ENCODE data around the gene CHERP. TPM values are rescaled to one million over a fixed set of nuclear protein-coding genes. Genes with fewer than 3 reads are reported as not detected.

The CHERP gene
- total and polyA plus RNA-seq, 2 of the 8 experiments (the other 6 are each of a cell fraction or from before 2014, with no cell fraction given) = 13.9 to 73.7 TPM

DNA sequence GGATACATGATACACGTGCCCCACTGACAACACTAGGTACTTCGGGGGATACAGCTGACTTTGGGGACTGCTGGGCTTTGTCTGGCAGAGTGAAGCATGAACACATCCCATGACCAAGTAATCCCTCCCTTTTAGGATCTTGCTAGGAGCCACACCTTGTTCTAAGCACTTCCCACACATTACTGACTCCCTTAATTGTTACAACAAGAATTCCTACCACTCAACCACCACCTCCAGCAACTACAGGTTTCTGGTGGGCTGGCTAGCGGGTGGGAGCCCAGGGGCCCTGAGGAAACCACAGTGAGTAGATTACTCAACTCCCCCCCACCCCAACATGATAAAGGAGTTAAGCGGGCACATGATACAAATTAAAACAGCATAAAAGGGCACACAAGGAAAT lies 37.1 kb upstream of the CHERP start:
- no peak overlapping the region for H3K4ac ChIP-seq (replicated peaks; ENCODE audit: insufficient read length, low read depth, low read length)
- peaks cover 22 to 32% of the 10 kb centered on the region in 2 experiments for H4K20me1 ChIP-seq (replicated peaks in 1 of 2; ENCODE audit: control insufficient read depth in 1 of 2, insufficient read depth in 2 of 2, low read length in 2 of 2)
- no peak overlapping the region for H3K9ac ChIP-seq (replicated peaks in 1 of 4; ENCODE audit: extremely low read depth in 1 of 4, low read depth in 3 of 4, low read length in 3 of 4)
- no peak overlapping the region for H3K4me2 ChIP-seq (ENCODE audit: insufficient read depth in 1 of 2, low read depth in 2 of 2, low read length in 2 of 2)
- H4K5ac ChIP-seq (ENCODE audit: insufficient read length, low read depth, low read length) = no peak overlapping the region
- WGBS, 2 experiments (ENCODE audit: extremely low coverage in 1 of 2, insufficient coverage in 1 of 2, insufficient read length in 1 of 2, insufficient replicate concordance in 2 of 2, low coverage in 1 of 2, low lambda C conversion rate in 2 of 2, missing lambda C conversion rate in 1 of 2) = 95% methylated on average over 4 of the region's 4 CpGs; no CpG with 5 or more reads in 1 of the 2 experiments
- peaks cover 0 to 9% (median 2%) of the 10 kb centered on the region in 4 experiments; a peak in 5 of 7 replicates for H3K4me1 ChIP-seq (replicated peaks in 1 of 4; ENCODE audit: control insufficient read depth in 3 of 4, insufficient read depth in 4 of 4, low read length in 3 of 4)
- no peak overlapping the region for H3K18ac ChIP-seq (ENCODE audit: extremely low read depth, low read length)
- no peak overlapping the region for H3K14ac ChIP-seq (ENCODE audit: insufficient read length)
- no peak overlapping the region for H2BK12ac ChIP-seq (ENCODE audit: low read depth, low read length)
- H2BK5ac ChIP-seq (ENCODE audit: low read depth, low read length) = no peak overlapping the region
- peaks cover 30% of the 10 kb centered on the region for H3K79me1 ChIP-seq (ENCODE audit: low read depth, low read length)
- H4K8ac ChIP-seq (ENCODE audit: extremely low read depth, insufficient read depth, low read length) = no peak overlapping the region
- POLR2A ChIA-PET (ENCODE audit: partially characterized antibody) = interaction anchor here (0.9 to 1.4 kb wide), 3 partner anchors 11 to 48 kb away, joined by 3 to 4 read pairs (median 3); no protein-coding TSS in a partner anchor
- H3K4me3 ChIP-seq (ENCODE audit: extremely low read depth in 1 of 4, insufficient read depth in 2 of 4, low read depth in 3 of 4, low read length in 4 of 4) = no peak overlapping the region
- no peak overlapping the region for H2BK20ac ChIP-seq (ENCODE audit: low read length)
- no peaks in the 10 kb centered on the region for H3K23me2 ChIP-seq (ENCODE audit: low read depth, low read length)
- DNase-seq (ENCODE audit: low read depth in 1 of 2, low spot score in 2 of 2) (no peak), FAIRE-seq (no peak)
- no peak overlapping the region for H2BK120ac ChIP-seq (replicated peaks; ENCODE audit: low read depth, low read length)
- H3K23ac ChIP-seq (ENCODE audit: insufficient read length) = no peak overlapping the region
- H3K36me3 ChIP-seq (ENCODE audit: control insufficient read depth in 2 of 4, insufficient read depth in 4 of 4, low read length in 3 of 4) = peaks cover 0 to 18% (median 7%) of the 10 kb centered on the region in 4 experiments; a peak in 6 of 8 replicates
- H4K91ac ChIP-seq (replicated peaks; ENCODE audit: insufficient read length, low read length) = no peak overlapping the region
- H3K27me3 ChIP-seq (replicated peaks in 1 of 4; ENCODE audit: control insufficient read depth in 3 of 4, extremely low read depth in 1 of 4, insufficient read depth in 3 of 4, low read length in 3 of 4) = no peaks in the 10 kb centered on the region
- H3K9me3 ChIP-seq (ENCODE audit: insufficient read depth in 2 of 2, low read depth in 1 of 2, low read length in 1 of 2) = no peaks in the 10 kb centered on the region
- no peak overlapping the region for H2BK15ac ChIP-seq (ENCODE audit: low read length)
- CTCF ChIA-PET (ENCODE audit: partially characterized antibody) = interaction anchor here (0.8 to 2.0 kb wide), 2 partner anchors 10 to 71 kb away, joined by 4 to 8 read pairs; no protein-coding TSS in a partner anchor
- H3K27ac ChIP-seq (ENCODE audit: low read depth, low read length) = no peak overlapping the region
- no peak overlapping the region for H2AK5ac ChIP-seq (ENCODE audit: low read depth, low read length)
- H3K56ac ChIP-seq (replicated peaks; ENCODE audit: insufficient read length, low read depth, low read length) = no peak overlapping the region
- no peak overlapping the region for H2AFZ ChIP-seq (ENCODE audit: low read length)
- H3K79me2 ChIP-seq (ENCODE audit: control insufficient read depth in 1 of 2, insufficient read depth in 2 of 2, low read length in 2 of 2) = peaks cover 0 to 70% of the 10 kb centered on the region in 2 experiments; a peak in 2 of 4 replicates
- TF ChIP-seq SIN3A (conservative IDR thresholded peaks at IDR 0.05 in 1 of 2, IDR thresholded peaks at IDR 0.05 in 1 of 2; ENCODE audit: low read depth in 1 of 2, low read length in 2 of 2) (no peak), TCF12 (IDR thresholded peaks at IDR 0.05; ENCODE audit: low read depth, low read length) (no peak), NANOG (IDR thresholded peaks at IDR 0.05; ENCODE audit: insufficient read depth, low read depth, low read length, poor library complexity, severe bottlenecking) (no peak), EP300 (IDR thresholded peaks at IDR 0.05; ENCODE audit: borderline replicate concordance in 1 of 2, low read depth in 2 of 2, low read length in 2 of 2) (no peak), CHD1 (IDR thresholded peaks at IDR 0.05; ENCODE audit: low read depth, low read length) (no peak), CHD2 (IDR thresholded peaks at IDR 0.05; ENCODE audit: low read length) (no peak), FOSL1 (IDR thresholded peaks at IDR 0.05; ENCODE audit: insufficient read depth, low read depth, low read length) (no peak), CEBPB (IDR thresholded peaks at IDR 0.05; ENCODE audit: low read depth, low read length) (no peak), POLR2A (IDR thresholded peaks at IDR 0.05; ENCODE audit: control extremely low read depth in 1 of 2, low read depth in 2 of 2, low read length in 2 of 2) (no peak), HDAC6 (IDR thresholded peaks at IDR 0.05; ENCODE audit: low read depth, low read length) (no peak), CBX8 (IDR thresholded peaks at IDR 0.05; ENCODE audit: borderline replicate concordance, low read depth, low read length) (no peak), SIRT6 (IDR thresholded peaks at IDR 0.05; ENCODE audit: low read length) (no peak)
- TF ChIP-seq, protein P1, sequence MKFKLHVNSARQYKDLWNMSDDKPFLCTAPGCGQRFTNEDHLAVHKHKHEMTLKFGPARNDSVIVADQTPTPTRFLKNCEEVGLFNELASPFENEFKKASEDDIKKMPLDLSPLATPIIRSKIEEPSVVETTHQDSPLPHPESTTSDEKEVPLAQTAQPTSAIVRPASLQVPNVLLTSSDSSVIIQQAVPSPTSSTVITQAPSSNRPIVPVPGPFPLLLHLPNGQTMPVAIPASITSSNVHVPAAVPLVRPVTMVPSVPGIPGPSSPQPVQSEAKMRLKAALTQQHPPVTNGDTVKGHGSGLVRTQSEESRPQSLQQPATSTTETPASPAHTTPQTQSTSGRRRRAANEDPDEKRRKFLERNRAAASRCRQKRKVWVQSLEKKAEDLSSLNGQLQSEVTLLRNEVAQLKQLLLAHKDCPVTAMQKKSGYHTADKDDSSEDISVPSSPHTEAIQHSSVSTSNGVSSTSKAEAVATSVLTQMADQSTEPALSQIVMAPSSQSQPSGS (IDR thresholded peaks at IDR 0.05; ENCODE audit: low read length) = no peak

Data from H1 (cell line).